Gastrocnemius medialis (tissue), 4 donors: ENCODE measurements around the gene MMP21.

Experiments used
- CTCF ChIP-seq, 5 experiments: fragments of 450-650 bp in 3 of 5; fragments of 200-600 bp in 2 of 5; sonication (generic) in 2 of 5; IDR thresholded peaks in 4 of 5; conservative IDR thresholded peaks in 1 of 5; 1 replicate in 4 of 5; 2 replicates in 1 of 5; pipeline ENCODE4 v1.5.1; 2016 to 2019; ENCODE audit warnings: antibody characterized with exemption in 5 of 5, mild to moderate bottlenecking in 3 of 5, moderate library complexity in 3 of 5
- POLR2A ChIP-seq, 2 donors: fragments of 450-650 bp; IDR thresholded peaks; one replicate each; pipeline ENCODE4 v1.6.1; 2017; ENCODE audit warnings: antibody characterized with exemption in 2 of 2, mild to moderate bottlenecking in 2 of 2, moderate library complexity in 2 of 2

GRCh38 chr10:125797424-125797823 is 21.8 kb upstream of the MMP21 start:
- TF ChIP-seq POLR2A (IDR thresholded peaks at IDR 0.05) = no peak
- no peak for TF ChIP-seq CTCF (IDR thresholded peaks at IDR 0.05 in 4 of 5, conservative IDR thresholded peaks at IDR 0.05 in 1 of 5)
